Activated CD4-positive, alpha-beta T cell treated with anti-CD3 and anti-CD28 coated beads, Interleukin-2, amount 50 U/mL, for 1 hour (primary cell): ENCODE data around the gene AATK.

Experiments used
- DNase-seq: peaks from one replicate; pipeline ENCODE4 v3.0.0-alpha.2; 2020

Gene AATK

GRCh38 chr17:81067391-81067811 lies 98.6 kb downstream of the AATK start:
- DNase-seq: no peak
